Upper lobe of left lung (tissue), 4 donors: ENCODE measurements around the gene LMBR1.

ENCODE experiments used
- CTCF ChIP-seq, 6 experiments: fragments of 450-650 bp in 4 of 6; fragments of 200-600 bp in 2 of 6; sonication (generic) in 2 of 6; IDR thresholded peaks; one replicate each; pipeline ENCODE4 v1.5.1; 2016 to 2019; ENCODE audit warnings: antibody characterized with exemption in 6 of 6
- POLR2A ChIP-seq, 4 donors: fragments of 450-650 bp; IDR thresholded peaks; one replicate each; pipeline ENCODE4 v1.5.1; 2016 to 2017; ENCODE audit warnings: antibody characterized with exemption in 4 of 4, mild to moderate bottlenecking in 2 of 4
- POLR2AphosphoS5 ChIP-seq, 2 donors: sonication (generic); formaldehyde crosslinking; IDR thresholded peaks; one replicate each; pipeline ENCODE4 v1.5.1; 2017; ENCODE audit warnings: antibody characterized with exemption in 2 of 2

GRCh38 chr7:156892081-156892800 lies 742 bp downstream of the LMBR1 start:
- no peak for TF ChIP-seq POLR2AphosphoS5 (IDR thresholded peaks at IDR 0.05)
- TF ChIP-seq CTCF (IDR thresholded peaks at IDR 0.05): peak in 1 of 6 experiments; percentile 20
- TF ChIP-seq POLR2A (IDR thresholded peaks at IDR 0.05): no peak
